Measurements from ENCODE around the gene KCNK3.
"Not testable (repeated sequence)": the region's sequence is repeated elsewhere in the genome, so short reads cannot be mapped to it uniquely, and the experiment has no call there.

Gene KCNK3

GRCh38 chr2:26654061-26654340 is 38.5 kb upstream of the KCNK3 start:
- H3K4me1 Mint-ChIP-seq (ENCODE audit: low read depth) = no peaks in the 10 kb centered on the region
- no peak overlapping the region for H3K4me3 Mint-ChIP-seq
- no peaks in the 10 kb centered on the region for H3K36me3 Mint-ChIP-seq (ENCODE audit: low read depth)
- H3K27me3 Mint-ChIP-seq (ENCODE audit: low read depth) = peaks cover 2% of the 10 kb centered on the region
- no peak overlapping the region for H3K27ac Mint-ChIP-seq
- H3K9me3 Mint-ChIP-seq = no peaks in the 10 kb centered on the region

- not testable (repeated sequence) for H3K9me3 Mint-ChIP-seq; H3K4me1 Mint-ChIP-seq (ENCODE audit: low read depth); H3K36me3 Mint-ChIP-seq (ENCODE audit: low read depth); H3K27me3 Mint-ChIP-seq (ENCODE audit: low read depth); H3K27ac Mint-ChIP-seq; H3K4me3 Mint-ChIP-seq
Measured at GRCh38 chr2:26655120-26655519, 37.4 kb upstream of the KCNK3 start.

GRCh38 chr2:26655611-26656195 is 36.8 kb upstream of the KCNK3 start:
- no peak overlapping the region for H3K27ac Mint-ChIP-seq
- no peaks in the 10 kb centered on the region for H3K36me3 Mint-ChIP-seq (ENCODE audit: low read depth)
- H3K4me3 Mint-ChIP-seq = no peak overlapping the region
- H3K4me1 Mint-ChIP-seq (ENCODE audit: low read depth) = no peaks in the 10 kb centered on the region
- H3K27me3 Mint-ChIP-seq (ENCODE audit: low read depth) = peaks cover 6% of the 10 kb centered on the region
- peaks cover 10% of the 10 kb centered on the region for H3K9me3 Mint-ChIP-seq

GRCh38 chr2:26657265-26657664 is 35.3 kb upstream of the KCNK3 start:
- Mint-ChIP-seq H3K27me3 (ENCODE audit: low read depth) (peaks cover 6% of the 10 kb centered on the region), H3K9me3 (peaks cover 18% of the 10 kb centered on the region)

GRCh38 chr2:26658691-26659346 is 33.7 kb upstream of the KCNK3 start:
- Mint-ChIP-seq H3K9me3 (peaks cover 18% of the 10 kb centered on the region), H3K27me3 (ENCODE audit: low read depth) (peaks cover 6% of the 10 kb centered on the region), H3K4me1 (ENCODE audit: low read depth) (no peaks in the 10 kb centered on the region), H3K27ac (no peak overlapping the region), H3K4me3 (no peak overlapping the region), H3K36me3 (ENCODE audit: low read depth) (no peaks in the 10 kb centered on the region)

More at GRCh38 chr2:26657265-26657664, 35.3 kb upstream of the KCNK3 start:
- Mint-ChIP-seq H3K4me3 (no peak overlapping the region), H3K4me1 (ENCODE audit: low read depth) (no peaks in the 10 kb centered on the region), H3K36me3 (ENCODE audit: low read depth) (no peaks in the 10 kb centered on the region), H3K27ac (no peak overlapping the region)

GRCh38 chr2:26660363-26660962 is 32.1 kb upstream of the KCNK3 start:
- no peak overlapping the region for H3K27ac Mint-ChIP-seq
- H3K27me3 Mint-ChIP-seq (ENCODE audit: low read depth) = peaks cover 10% of the 10 kb centered on the region
- no peaks in the 10 kb centered on the region for H3K4me1 Mint-ChIP-seq (ENCODE audit: low read depth)
- peaks cover 18% of the 10 kb centered on the region for H3K9me3 Mint-ChIP-seq
- no peak overlapping the region for H3K4me3 Mint-ChIP-seq
- H3K36me3 Mint-ChIP-seq (ENCODE audit: low read depth) = no peaks in the 10 kb centered on the region

GRCh38 chr2:26665296-26665695 is 27.2 kb upstream of the KCNK3 start:
- H3K4me1 Mint-ChIP-seq (ENCODE audit: low read depth); H3K27ac Mint-ChIP-seq; H3K4me3 Mint-ChIP-seq; H3K36me3 Mint-ChIP-seq (ENCODE audit: low read depth): not testable (repeated sequence)
- peaks cover 13% of the 10 kb centered on the region for H3K27me3 Mint-ChIP-seq (ENCODE audit: low read depth)
- H3K9me3 Mint-ChIP-seq = peaks cover 12% of the 10 kb centered on the region

GRCh38 chr2:26666671-26667070 is 25.9 kb upstream of the KCNK3 start:
- Mint-ChIP-seq H3K9me3 (no peaks in the 10 kb centered on the region), H3K27me3 (ENCODE audit: low read depth) (peaks cover 13% of the 10 kb centered on the region), H3K4me1 (ENCODE audit: low read depth) (no peaks in the 10 kb centered on the region), H3K36me3 (ENCODE audit: low read depth) (no peaks in the 10 kb centered on the region), H3K27ac (no peak overlapping the region), H3K4me3 (no peak overlapping the region)

GRCh38 chr2:26668041-26668440 is 24.5 kb upstream of the KCNK3 start:
- H3K36me3 Mint-ChIP-seq (ENCODE audit: low read depth) = no peaks in the 10 kb centered on the region
- H3K27ac Mint-ChIP-seq = no peak overlapping the region
- no peaks in the 10 kb centered on the region for H3K9me3 Mint-ChIP-seq
- peaks cover 13% of the 10 kb centered on the region for H3K27me3 Mint-ChIP-seq (ENCODE audit: low read depth)
- H3K4me3 Mint-ChIP-seq = no peak overlapping the region
- no peaks in the 10 kb centered on the region for H3K4me1 Mint-ChIP-seq (ENCODE audit: low read depth)

- Mint-ChIP-seq H3K9me3 (no peaks in the 10 kb centered on the region), H3K4me3 (no peak overlapping the region), H3K36me3 (ENCODE audit: low read depth) (no peaks in the 10 kb centered on the region), H3K4me1 (ENCODE audit: low read depth) (no peaks in the 10 kb centered on the region), H3K27me3 (ENCODE audit: low read depth) (peaks cover 13% of the 10 kb centered on the region), H3K27ac (no peak overlapping the region)
Measured at GRCh38 chr2:26668856-26669750, 23.4 kb upstream of the KCNK3 start.

- no peaks in the 10 kb centered on the region for H3K9me3 Mint-ChIP-seq
- no peaks in the 10 kb centered on the region for H3K4me1 Mint-ChIP-seq (ENCODE audit: low read depth)
- no peak overlapping the region for H3K4me3 Mint-ChIP-seq
- no peaks in the 10 kb centered on the region for H3K36me3 Mint-ChIP-seq (ENCODE audit: low read depth)
- peaks cover 8% of the 10 kb centered on the region for H3K27me3 Mint-ChIP-seq (ENCODE audit: low read depth)
- no peak overlapping the region for H3K27ac Mint-ChIP-seq
Measured at GRCh38 chr2:26670171-26670570, 22.4 kb upstream of the KCNK3 start.

- Mint-ChIP-seq H3K4me3 (no peak overlapping the region), H3K27ac (no peak overlapping the region), H3K4me1 (ENCODE audit: low read depth) (no peaks in the 10 kb centered on the region), H3K27me3 (ENCODE audit: low read depth) (peaks cover 5% of the 10 kb centered on the region), H3K9me3 (no peaks in the 10 kb centered on the region), H3K36me3 (ENCODE audit: low read depth) (no peaks in the 10 kb centered on the region)
Measured at GRCh38 chr2:26670931-26671460, 21.5 kb upstream of the KCNK3 start.

- H3K27me3 Mint-ChIP-seq (ENCODE audit: low read depth) = peaks cover 4% of the 10 kb centered on the region
- H3K27ac Mint-ChIP-seq = no peak overlapping the region
- H3K4me3 Mint-ChIP-seq = no peak overlapping the region
- H3K9me3 Mint-ChIP-seq = no peaks in the 10 kb centered on the region
- no peaks in the 10 kb centered on the region for H3K4me1 Mint-ChIP-seq (ENCODE audit: low read depth)
- no peaks in the 10 kb centered on the region for H3K36me3 Mint-ChIP-seq (ENCODE audit: low read depth)
Measured at GRCh38 chr2:26671691-26672090, 20.8 kb upstream of the KCNK3 start.

- H3K36me3 Mint-ChIP-seq (ENCODE audit: low read depth) = no peaks in the 10 kb centered on the region
- H3K4me3 Mint-ChIP-seq = no peak overlapping the region
- H3K27ac Mint-ChIP-seq = no peak overlapping the region
- no peaks in the 10 kb centered on the region for H3K9me3 Mint-ChIP-seq
- no peaks in the 10 kb centered on the region for H3K27me3 Mint-ChIP-seq (ENCODE audit: low read depth)
- H3K4me1 Mint-ChIP-seq (ENCODE audit: low read depth) = no peaks in the 10 kb centered on the region
Measured at GRCh38 chr2:26672112-26672817, 20.3 kb upstream of the KCNK3 start.
